NK-92 (cell line): ENCODE results near the gene TALDO1.

ENCODE experiments used
- DNase-seq: peaks from one replicate; lab custom pipeline; 2025; ENCODE audit not compliant: unreplicated experiment; lab: John Stamatoyannopoulos, UW

Gene TALDO1

DNA sequence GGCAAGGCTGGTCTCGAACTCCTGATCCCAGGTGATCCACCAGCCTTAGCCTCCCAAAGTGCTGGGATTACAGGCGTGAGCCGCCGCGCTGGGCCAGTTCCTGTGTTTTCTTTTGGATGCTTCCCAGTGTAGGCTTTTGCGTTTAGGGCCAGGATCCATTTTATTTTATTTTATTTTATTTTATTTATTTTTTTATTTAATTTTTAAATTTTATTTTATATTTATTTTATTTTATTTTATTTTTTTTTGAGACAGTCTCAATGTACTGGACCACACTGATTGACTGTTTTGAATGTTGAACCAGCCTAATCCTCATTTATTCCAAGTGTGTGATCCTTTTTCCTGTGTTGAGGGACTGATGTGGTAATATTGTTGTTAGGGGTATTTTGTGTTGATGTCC, 32.8 kb upstream of the TALDO1 start:
- no peak for DNase-seq

DNA sequence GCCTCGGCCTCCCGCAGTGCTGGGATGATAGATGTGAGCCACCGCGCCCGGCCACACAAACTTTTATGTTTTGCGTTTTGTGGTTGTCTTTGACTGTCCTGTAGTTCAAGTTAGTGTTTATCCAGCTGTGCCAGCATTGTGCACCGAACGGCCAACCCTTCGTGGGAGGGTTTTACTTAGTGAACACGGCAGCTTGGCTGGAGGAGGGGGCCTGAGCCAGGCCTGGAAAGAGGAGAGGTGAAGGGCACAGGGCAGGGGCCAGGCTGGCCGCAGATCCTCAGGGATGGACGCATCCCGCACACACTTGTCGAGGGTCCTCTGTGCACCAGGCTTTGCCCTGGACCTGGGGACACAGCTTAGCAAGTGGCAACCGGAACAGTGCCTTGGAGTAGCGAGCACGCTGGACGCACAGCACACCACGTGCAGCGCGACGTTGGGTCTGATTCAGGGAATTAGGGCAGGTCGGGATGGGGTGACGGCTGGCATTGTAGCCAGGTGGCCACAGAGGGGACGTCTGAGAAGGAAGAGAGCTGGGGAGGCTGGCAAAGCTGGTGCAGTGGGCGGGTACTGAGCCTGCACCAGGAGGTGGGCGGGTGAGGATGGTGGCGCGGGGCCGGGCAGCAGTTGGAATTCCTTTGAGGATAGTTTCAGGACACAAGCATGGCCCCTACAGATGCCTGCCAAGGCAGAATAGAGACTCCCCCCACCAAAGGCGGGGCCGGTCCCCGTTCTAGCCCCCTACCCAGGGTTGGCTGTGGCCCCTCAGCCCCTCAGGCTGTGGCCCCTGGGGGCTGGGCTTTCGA, 27.8 kb upstream of the TALDO1 start:
- DNase-seq = no peak

DNA sequence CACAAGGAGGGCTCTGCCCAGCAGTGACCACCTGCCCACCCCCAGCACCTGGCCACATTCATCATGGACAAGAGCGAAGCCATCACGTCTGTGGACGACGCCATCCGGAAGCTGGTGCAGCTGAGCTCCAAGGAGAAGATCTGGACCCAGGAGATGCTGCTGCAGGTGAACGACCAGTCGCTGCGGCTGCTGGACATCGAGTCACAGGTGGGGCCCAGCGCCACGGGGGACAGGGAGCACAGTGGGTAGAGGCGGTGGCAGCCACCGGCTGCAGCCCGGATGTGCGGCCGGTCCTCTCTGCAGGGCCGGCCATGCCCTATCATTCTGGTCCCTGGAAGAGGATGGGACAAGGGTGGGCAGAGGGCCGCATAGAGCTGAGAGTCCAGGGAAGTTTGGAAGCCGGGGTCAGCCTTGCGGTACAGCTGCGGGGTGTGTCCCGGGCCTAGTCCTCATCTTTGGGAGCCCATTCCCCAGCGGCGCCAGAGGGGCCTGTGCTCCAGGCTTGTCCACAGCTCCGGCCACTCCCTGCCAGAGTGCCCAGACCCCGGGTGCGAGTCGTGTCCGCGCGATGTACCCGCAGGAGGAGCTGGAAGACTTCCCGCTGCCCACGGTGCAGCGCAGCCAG, 27.1 kb upstream of the TALDO1 start:
- DNase-seq = no peak

DNA sequence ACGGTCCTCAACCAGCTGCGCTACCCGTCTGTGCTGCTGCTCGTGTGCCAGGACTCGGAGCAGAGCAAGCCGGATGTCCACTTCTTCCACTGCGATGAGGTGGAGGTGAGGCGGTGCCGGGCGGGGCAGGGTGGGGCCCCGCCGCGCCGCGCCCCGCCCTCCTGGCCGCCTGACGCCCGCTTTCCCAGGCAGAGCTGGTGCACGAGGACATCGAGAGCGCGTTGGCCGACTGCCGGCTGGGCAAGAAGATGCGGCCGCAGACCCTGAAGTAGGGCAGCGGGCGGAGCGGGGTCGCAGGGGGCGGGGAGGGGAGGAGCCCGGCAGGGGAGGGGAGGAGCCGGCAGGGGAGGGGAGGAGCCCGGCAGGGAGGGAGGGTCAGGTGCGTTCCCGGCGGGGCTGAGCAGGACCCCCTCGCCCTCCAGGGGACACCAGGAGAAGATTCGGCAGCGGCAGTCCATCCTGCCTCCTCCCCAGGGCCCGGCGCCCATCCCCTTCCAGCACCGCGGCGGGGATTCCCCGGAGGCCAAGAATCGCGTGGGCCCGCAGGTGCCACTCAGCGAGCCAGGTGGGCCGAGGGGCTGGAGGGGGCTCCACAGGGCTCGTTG, 26.5 kb upstream of the TALDO1 start:
- no peak for DNase-seq

DNA sequence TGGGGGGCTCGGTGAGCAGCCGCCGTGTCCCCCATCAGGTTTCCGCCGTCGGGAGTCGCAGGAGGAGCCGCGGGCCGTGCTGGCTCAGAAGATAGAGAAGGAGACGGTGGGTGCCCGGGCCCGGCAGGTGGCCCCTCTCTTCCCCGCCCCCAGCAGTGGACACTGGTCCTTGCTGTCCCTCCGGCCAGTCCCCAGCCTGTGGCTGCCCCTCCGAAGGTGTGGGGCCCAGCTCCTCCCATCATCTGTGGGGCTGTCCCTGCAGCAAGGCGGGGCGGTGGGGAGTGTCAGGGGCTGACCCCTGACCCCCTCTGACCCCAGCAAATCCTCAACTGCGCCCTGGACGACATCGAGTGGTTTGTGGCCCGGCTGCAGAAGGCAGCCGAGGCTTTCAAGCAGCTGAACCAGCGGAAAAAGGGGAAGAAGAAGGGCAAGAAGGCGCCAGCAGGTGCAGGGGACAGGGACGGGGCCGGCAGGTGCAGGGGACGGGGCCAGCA, 26.0 kb upstream of the TALDO1 start:
- no peak for DNase-seq

DNA sequence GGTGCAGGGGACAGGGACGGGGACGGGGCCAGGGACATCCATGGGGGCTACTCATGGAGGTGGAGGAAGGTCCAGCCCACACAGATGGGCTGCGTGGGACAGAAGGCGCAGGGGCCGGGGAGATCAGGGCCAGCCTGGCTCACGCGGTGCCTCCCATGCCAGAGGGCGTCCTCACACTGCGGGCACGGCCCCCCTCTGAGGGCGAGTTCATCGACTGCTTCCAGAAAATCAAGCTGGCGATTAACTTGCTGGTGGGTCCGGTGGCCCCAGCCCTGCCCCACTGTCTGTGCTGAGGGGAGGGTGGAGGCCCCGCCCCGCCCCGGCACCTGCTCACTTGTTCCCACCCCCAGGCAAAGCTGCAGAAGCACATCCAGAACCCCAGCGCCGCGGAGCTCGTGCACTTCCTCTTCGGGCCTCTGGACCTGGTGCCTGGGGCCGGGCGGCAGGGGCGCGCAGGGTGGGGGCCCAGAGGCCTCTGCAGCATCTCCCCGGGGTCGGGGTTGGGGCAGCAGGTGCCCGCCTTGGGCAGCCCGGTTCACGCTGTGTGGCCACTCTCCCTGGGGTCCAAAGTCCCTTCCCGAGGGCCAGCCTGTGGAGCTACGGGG, 25.4 kb upstream of the TALDO1 start:
- no peak for DNase-seq

DNA sequence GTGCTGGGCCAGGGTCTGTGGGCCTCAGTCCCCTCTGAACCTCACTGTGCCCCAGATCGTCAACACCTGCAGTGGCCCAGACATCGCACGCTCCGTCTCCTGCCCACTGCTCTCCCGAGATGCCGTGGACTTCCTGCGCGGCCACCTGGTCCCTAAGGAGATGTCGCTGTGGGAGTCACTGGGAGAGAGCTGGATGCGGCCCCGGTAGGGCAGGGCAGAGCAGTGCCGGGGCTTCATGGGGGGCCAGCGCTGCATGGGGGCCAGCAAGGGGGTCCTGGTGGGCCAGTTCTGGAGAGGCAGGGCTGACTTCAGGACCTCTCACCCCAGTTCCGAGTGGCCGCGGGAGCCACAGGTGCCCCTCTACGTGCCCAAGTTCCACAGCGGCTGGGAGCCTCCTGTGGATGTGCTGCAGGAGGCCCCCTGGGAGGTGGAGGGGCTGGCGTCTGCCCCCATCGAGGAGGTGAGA, 24.9 kb upstream of the TALDO1 start:
- no peak for DNase-seq

DNA sequence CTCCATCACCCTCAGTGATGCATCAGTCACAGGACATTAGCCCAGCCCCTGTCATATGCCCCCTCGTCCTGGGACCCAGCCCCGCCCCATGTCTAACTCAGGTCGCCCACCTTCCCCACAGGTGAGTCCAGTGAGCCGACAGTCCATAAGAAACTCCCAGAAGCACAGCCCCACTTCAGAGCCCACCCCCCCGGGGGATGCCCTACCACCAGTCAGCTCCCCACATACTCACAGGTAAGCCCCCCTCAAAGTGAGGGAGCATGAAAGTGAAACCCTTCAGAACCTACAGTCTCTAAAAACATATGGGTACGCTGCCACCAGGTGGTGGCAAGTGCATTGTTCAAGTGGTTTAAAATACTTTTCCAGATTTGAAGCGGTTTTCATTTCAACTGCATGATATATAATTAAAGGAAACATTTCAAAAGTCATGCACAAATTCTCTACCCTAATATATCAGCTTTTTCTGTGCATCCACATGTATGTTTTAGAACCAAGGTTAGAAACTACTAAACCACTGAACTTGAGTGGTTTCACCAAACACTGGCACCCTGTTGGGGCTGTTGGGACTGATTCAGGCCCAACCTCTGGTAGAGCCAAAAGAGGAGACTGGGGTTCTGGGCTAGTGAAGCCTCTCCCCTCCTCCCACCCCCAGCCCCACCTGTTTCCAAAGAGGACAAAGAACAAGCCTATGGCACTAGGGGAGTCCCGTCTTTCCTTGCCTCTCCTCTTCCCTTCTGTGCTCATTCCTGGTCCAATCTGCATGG, 24.0 kb upstream of the TALDO1 start:
- no peak for DNase-seq

- no peak for DNase-seq
These were observed 23.1 kb upstream of the TALDO1 start for GRCh38 chr11:724049-724777.

GRCh38 chr11:724778-725386, 22.4 kb upstream of the TALDO1 start:
- DNase-seq = no peak

- no peak for DNase-seq
These were observed 21.6 kb upstream of the TALDO1 start for GRCh38 chr11:725624-726202.

GRCh38 chr11:726278-727220, 20.7 kb upstream of the TALDO1 start:
- no peak for DNase-seq

- DNase-seq = no peak
These were observed 20.0 kb upstream of the TALDO1 start for GRCh38 chr11:727281-727701.

GRCh38 chr11:727859-728748, 19.2 kb upstream of the TALDO1 start:
- DNase-seq = no peak

GRCh38 chr11:728901-729491, 18.3 kb upstream of the TALDO1 start:
- no peak for DNase-seq

DNA sequence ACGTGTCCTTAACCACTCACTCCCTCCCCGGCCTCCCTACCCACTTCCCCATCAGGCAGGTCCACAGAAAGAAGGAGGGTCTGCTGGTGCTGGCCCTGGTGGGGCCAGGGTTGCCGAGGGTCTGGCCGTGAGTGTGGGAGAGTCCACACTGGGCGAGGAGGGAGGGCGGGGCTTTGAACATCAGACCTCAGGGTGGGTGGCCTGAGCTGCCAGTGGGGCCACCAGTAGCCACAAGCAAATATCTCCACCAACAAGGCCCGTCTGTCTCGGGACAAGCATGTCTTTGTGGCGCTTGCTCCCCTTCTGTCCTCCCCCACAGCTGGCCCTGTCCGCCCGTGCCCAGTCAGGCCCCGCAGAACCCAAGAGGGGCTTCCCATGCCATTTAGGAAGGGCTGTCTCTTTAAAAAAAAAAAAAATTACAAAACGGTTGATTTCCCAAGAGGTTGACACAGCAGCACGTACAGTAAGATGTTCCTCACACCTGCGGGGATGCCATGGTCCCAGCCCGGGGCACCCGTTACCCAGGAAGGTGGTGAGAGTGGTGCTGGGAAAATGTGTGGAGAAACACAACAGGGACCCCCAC, 17.7 kb upstream of the TALDO1 start:
- DNase-seq = no peak

DNA sequence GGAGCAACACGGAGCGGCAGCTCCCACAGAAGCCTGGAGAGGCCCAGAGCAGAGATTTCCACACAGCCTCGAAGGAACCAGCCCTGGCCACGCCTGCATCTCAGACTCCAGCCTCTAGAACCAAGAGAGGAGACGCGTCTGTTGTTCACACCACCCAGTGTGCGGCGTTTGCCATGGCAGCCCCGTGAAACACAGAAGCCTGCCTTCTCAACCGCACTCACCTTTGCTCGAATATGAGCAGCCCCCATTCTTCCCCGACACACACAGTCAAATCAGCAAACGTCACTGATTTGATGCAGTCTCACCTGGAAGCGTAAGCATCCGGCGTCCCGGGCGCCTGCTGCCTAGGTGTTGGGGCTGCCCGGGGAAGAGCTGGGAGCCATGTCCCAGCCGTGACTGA, 14.2 kb upstream of the TALDO1 start:
- no peak for DNase-seq
